Caco-2 (cell line): Measurements from ENCODE around the gene CELA1. TPM values are rescaled to one million over a fixed set of nuclear protein-coding genes. Genes with fewer than 3 reads are reported as not detected.
"Not testable (repeated sequence)": the region's sequence is repeated elsewhere in the genome, so short reads cannot be mapped to it uniquely, and the experiment has no call there.

Experiments used
- BruUV-seq: library from RNA; stranded (reverse); fragments of 400-500 nt; replicated peaks from 2 replicates; lab custom pipeline; 2021; lab: Mats Ljungman, UMichigan
- CTCF ChIA-PET: fragments of 300-600 bp; sonication (Branson Sonifier 250); formaldehyde crosslinking; loops from one replicate; lab custom pipeline; 2022; ENCODE audit warnings: antibody characterized with exemption; lab: Charles Lee
- POLR2A ChIA-PET: fragments of 300-600 bp; sonication (Branson Sonifier 250); formaldehyde crosslinking; loops from one replicate; lab custom pipeline; 2022; ENCODE audit warnings: antibody characterized with exemption; lab: Charles Lee
- DNase-seq, 2 experiments: peaks; one replicate each; pipeline versions ENCODE4 v3.0.0 to v3.0.0-alpha.2; 2020 to 2022
- H3K27me3 ChIP-seq: replicated peaks from 2 replicates; pipeline ENCODE4 v1.6.0; 2011; ENCODE audit warnings: low read length; ENCODE audit not compliant: control insufficient read depth, insufficient read depth
- H3K36me3 ChIP-seq: 2 replicates; pipeline ENCODE4 v1.5.1; 2011; ENCODE audit warnings: low read length; ENCODE audit not compliant: control insufficient read depth, insufficient read depth
- H3K4me1 ChIP-seq: fragments of 250-450 bp; sonication (Bioruptor Pico); 2 replicates; pipeline ENCODE4 v1.5.1; 2020; ENCODE audit warnings: mild to moderate bottlenecking
- H3K4me3 ChIP-seq: 2 replicates; pipeline ENCODE4 v1.5.1; 2011; ENCODE audit warnings: low read depth, mild to moderate bottlenecking, control low read depth, low read length
- H3K9me3 ChIP-seq: fragments of 250-450 bp; sonication (Bioruptor Pico); 2 replicates; pipeline ENCODE4 v1.5.1; 2020; ENCODE audit warnings: mild to moderate bottlenecking, moderate library complexity
- H3K27ac Mint-ChIP-seq: one replicate; pipeline ENCODE4 v1.8.0; 2022; ENCODE audit warnings: mixed read lengths; ENCODE audit not compliant: unreplicated experiment
- H3K27me3 Mint-ChIP-seq: one replicate; pipeline ENCODE4 v1.8.0; 2022; ENCODE audit warnings: mixed read lengths; ENCODE audit not compliant: insufficient read depth, unreplicated experiment
- H3K36me3 Mint-ChIP-seq: one replicate; pipeline ENCODE4 v1.8.0; 2022; ENCODE audit warnings: mild to moderate bottlenecking, mixed read lengths; ENCODE audit not compliant: insufficient read depth, unreplicated experiment
- H3K4me1 Mint-ChIP-seq: one replicate; pipeline ENCODE4 v1.8.0; 2022; ENCODE audit warnings: low read depth, mixed read lengths; ENCODE audit not compliant: unreplicated experiment
- H3K4me3 Mint-ChIP-seq: one replicate; pipeline ENCODE4 v1.8.0; 2022; ENCODE audit warnings: mild to moderate bottlenecking, moderate library complexity, mixed read lengths; ENCODE audit not compliant: unreplicated experiment
- H3K9me3 Mint-ChIP-seq: one replicate; pipeline ENCODE4 v1.8.0; 2022; ENCODE audit warnings: mixed read lengths; ENCODE audit not compliant: unreplicated experiment
- CTCF ChIP-seq, 2 experiments: fragments of 200-600 bp in 1 of 2; IDR thresholded peaks; 1 replicate in 1 of 2; 2 replicates in 1 of 2; pipeline versions ENCODE4 v1.5.1 to v1.8.0; 2011 to 2022; ENCODE audit warnings: antibody characterized with exemption in 1 of 2, control low read depth in 1 of 2, inconsistent platforms in 1 of 2, low read depth in 1 of 2, low read length in 1 of 2, mild to moderate bottlenecking in 1 of 2, moderate library complexity in 1 of 2; ENCODE audit not compliant: insufficient read depth in 1 of 2, severe bottlenecking in 1 of 2, unreplicated experiment in 1 of 2
- intact Hi-C: fragments of 100-400 bp; cut with micrococcal nuclease; formaldehyde crosslinking; loops from one replicate; pipeline ENCODE4 v1.10.0; 2022; ENCODE audit not compliant: unreplicated experiment
- total RNA-seq: library from RNA; stranded (reverse); gene quantifications from 2 replicates; pipeline ENCODE4 v1.2.3, GENCODE V29; 2022

The CELA1 gene
- total RNA-seq, 1 experiment from 2014 or later, result not detected

- Histone ChIP-seq H3K4me1 (peaks cover 21% of the 10 kb centered on the region), H3K27me3 (no peaks in the 10 kb centered on the region), H3K36me3 (no peaks in the 10 kb centered on the region), H3K4me3 (no peak overlapping the region), H3K9me3 (no peaks in the 10 kb centered on the region)
- TF ChIP-seq CTCF (IDR thresholded peaks at IDR 0.05; ENCODE audit: insufficient read depth in 1 of 2, low read depth in 1 of 2, low read length in 1 of 2, severe bottlenecking in 1 of 2, unreplicated experiment in 1 of 2), result no peak
- Mint-ChIP-seq H3K27ac (no peak overlapping the region), H3K4me1 (peaks cover 37% of the 10 kb centered on the region), H3K9me3 (no peaks in the 10 kb centered on the region), H3K4me3 (no peak overlapping the region), H3K27me3 (no peaks in the 10 kb centered on the region), H3K36me3 (no peaks in the 10 kb centered on the region)
- CTCF ChIA-PET, result interaction anchor here (0.5 kb wide), 1 partner anchor 62 kb away, joined by 4 read pairs; no protein-coding TSS in a partner anchor
- intact Hi-C loops, result no loop called here
- BruUV-seq, result no TSS peak
- DNase-seq, result no peak
- POLR2A ChIA-PET, result no interaction called here
These were observed 40.0 kb downstream of the CELA1 start for GRCh38 chr12:51306507-51306906.

GRCh38 chr12:51300768-51301167 lies 45.7 kb downstream of the CELA1 start:
- H3K36me3 ChIP-seq, H3K9me3 Mint-ChIP-seq, H3K4me3 Mint-ChIP-seq, H3K36me3 Mint-ChIP-seq, H3K27me3 Mint-ChIP-seq, H3K9me3 ChIP-seq, BruUV-seq, H3K27me3 ChIP-seq, H3K4me3 ChIP-seq, CTCF ChIA-PET, H3K4me1 ChIP-seq, H3K27ac Mint-ChIP-seq, intact Hi-C loops, POLR2A ChIA-PET, DNase-seq: not testable (repeated sequence)
- peaks cover 18% of the 10 kb centered on the region for H3K4me1 Mint-ChIP-seq

GRCh38 chr12:51295651-51296050 lies 50.8 kb downstream of the CELA1 start:
- H3K27ac Mint-ChIP-seq, result no peak overlapping the region
- no peak for TF ChIP-seq CTCF (IDR thresholded peaks at IDR 0.05; ENCODE audit: insufficient read depth in 1 of 2, low read depth in 1 of 2, low read length in 1 of 2, severe bottlenecking in 1 of 2, unreplicated experiment in 1 of 2)
- Histone ChIP-seq H3K27me3 (no peaks in the 10 kb centered on the region), H3K4me1 (peaks cover 4% of the 10 kb centered on the region; the same call in 1 of the 2 replicates), H3K4me3 (no peak overlapping the region), H3K36me3 (no peaks in the 10 kb centered on the region), H3K9me3 (no peaks in the 10 kb centered on the region)
- H3K27me3 Mint-ChIP-seq, result no peaks in the 10 kb centered on the region
- H3K4me1 Mint-ChIP-seq, result peaks cover 6% of the 10 kb centered on the region
- intact Hi-C loops, result no loop called here
- no peaks in the 10 kb centered on the region for H3K36me3 Mint-ChIP-seq
- no peak for DNase-seq
- BruUV-seq, result no TSS peak
- POLR2A ChIA-PET, result no interaction called here
- H3K9me3 Mint-ChIP-seq, result no peaks in the 10 kb centered on the region
- CTCF ChIA-PET, result no interaction called here
- no peak overlapping the region for H3K4me3 Mint-ChIP-seq

GRCh38 chr12:51294097-51294496 lies 52.4 kb downstream of the CELA1 start:
- POLR2A ChIA-PET, result interaction anchor here (0.5 to 0.6 kb wide), 2 partner anchors 8 to 211 kb away, joined by 3 read pairs; no protein-coding TSS in a partner anchor
- H3K36me3 Mint-ChIP-seq, H3K9me3 ChIP-seq, H3K4me3 ChIP-seq, DNase-seq, H3K9me3 Mint-ChIP-seq, H3K27ac Mint-ChIP-seq, H3K27me3 Mint-ChIP-seq, H3K4me1 Mint-ChIP-seq, BruUV-seq, H3K4me3 Mint-ChIP-seq, H3K4me1 ChIP-seq, H3K36me3 ChIP-seq, H3K27me3 ChIP-seq, intact Hi-C loops: not testable (repeated sequence)
- CTCF ChIA-PET, result interaction anchor here (0.6 kb wide), 1 partner anchor 20 kb away, joined by 3 read pairs; no protein-coding TSS in a partner anchor
